BJ (cell line): ENCODE data around the gene OLFM3. TPM values are rescaled to one million over a fixed set of nuclear protein-coding genes. Genes with fewer than 3 reads are reported as not detected.

Experiments
- CTCF ChIA-PET: fragments of 350-600 bp; formaldehyde crosslinking; extraction: SDS; loops from one replicate; lab custom pipeline; 2021; ENCODE audit warnings: antibody characterized with exemption, inconsistent platforms; lab: Yijun Ruan, JAX
- POLR2A ChIA-PET: fragments of 300-600 bp; sonication (Branson Sonifier 250); formaldehyde crosslinking; extraction: SDS; loops from one replicate; lab custom pipeline; 2021; ENCODE audit warnings: antibody characterized with exemption; lab: Charles Lee
- DNase-seq: peaks from one replicate; pipeline ENCODE4 v3.0.0-alpha.2; 2011; ENCODE audit warnings: low read depth
- H3K27me3 ChIP-seq: 2 replicates; pipeline ENCODE4 v1.6.0; 2011; ENCODE audit warnings: low read length; ENCODE audit not compliant: control insufficient read depth, insufficient read depth
- H3K36me3 ChIP-seq: 2 replicates; pipeline ENCODE4 v1.5.1; 2011; ENCODE audit warnings: low read length; ENCODE audit not compliant: control insufficient read depth, insufficient read depth
- H3K4me3 ChIP-seq: 2 replicates; pipeline ENCODE4 v1.5.1; 2011; ENCODE audit warnings: low read depth, mild to moderate bottlenecking, control low read depth, low read length
- CTCF ChIP-seq: IDR thresholded peaks from 2 replicates; pipeline ENCODE4 v1.5.1; 2011; ENCODE audit warnings: low read depth, mild to moderate bottlenecking, control low read depth, inconsistent platforms, low read length, moderate library complexity; ENCODE audit not compliant: insufficient read depth
- polyA plus RNA-seq: library from polyadenylated mRNA; depleted of rRNA; stranded (reverse); fragments of >200 nt; gene quantifications from 2 replicates; pipeline ENCODE4 v1.2.3, GENCODE V29; 2011

OLFM3 gene
- polyA plus RNA-seq, 1 experiment: not detected

- H3K27me3 ChIP-seq: no peaks in the 10 kb centered on the region
- CTCF ChIA-PET: no interaction called here
- no peak for DNase-seq
- H3K4me3 ChIP-seq: no peak overlapping the region
- POLR2A ChIA-PET: no interaction called here
- no peak for TF ChIP-seq CTCF
- H3K36me3 ChIP-seq: no peaks in the 10 kb centered on the region
These were observed 5.3 kb upstream of the OLFM3 start for GRCh38 chr1:102002057-102002456.

DNA sequence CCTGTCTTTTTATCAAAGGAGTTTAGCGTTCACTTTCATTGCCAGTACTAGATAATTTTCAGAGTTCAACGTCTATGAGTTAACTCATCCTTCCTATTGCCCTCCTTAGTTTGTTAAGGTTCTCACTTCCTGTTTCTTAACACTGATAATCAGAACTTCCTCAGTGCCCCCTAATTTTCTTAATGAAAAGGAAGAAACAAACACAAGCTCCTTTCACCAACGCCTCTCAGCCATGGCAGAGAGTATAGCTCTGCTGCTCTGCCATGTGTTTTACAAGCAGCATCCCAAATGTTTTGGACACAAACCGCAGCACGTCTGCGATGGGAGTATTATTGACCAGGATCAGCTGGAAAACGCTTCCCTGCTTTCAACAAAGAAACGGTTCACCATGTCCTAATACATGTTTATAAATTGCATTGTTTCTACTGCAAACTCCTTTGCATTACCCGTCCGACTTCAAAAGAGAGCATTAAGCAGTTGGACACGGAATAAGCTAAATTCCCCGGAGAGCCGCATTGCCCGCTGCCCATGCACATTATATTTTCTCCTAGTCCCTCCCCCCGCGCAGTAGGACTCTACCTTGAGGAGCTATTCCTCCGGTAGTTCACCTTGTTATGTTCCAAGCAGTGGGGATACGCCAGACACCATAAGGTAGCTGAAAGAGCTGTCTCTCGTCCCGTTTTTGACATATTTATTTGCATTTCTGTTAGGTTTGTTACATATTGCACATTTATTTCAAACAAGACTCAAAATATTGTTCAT, 561 bp downstream of the OLFM3 start:
- Histone ChIP-seq H3K4me3 (no peak overlapping the region), H3K36me3 (no peaks in the 10 kb centered on the region), H3K27me3 (no peaks in the 10 kb centered on the region)
- CTCF ChIA-PET: interaction anchor here (0.6 kb wide), 1 partner anchor 412 kb away, joined by 3 read pairs; no protein-coding TSS in a partner anchor
- DNase-seq: no peak
- TF ChIP-seq CTCF: no peak
- POLR2A ChIA-PET: no interaction called here

DNA sequence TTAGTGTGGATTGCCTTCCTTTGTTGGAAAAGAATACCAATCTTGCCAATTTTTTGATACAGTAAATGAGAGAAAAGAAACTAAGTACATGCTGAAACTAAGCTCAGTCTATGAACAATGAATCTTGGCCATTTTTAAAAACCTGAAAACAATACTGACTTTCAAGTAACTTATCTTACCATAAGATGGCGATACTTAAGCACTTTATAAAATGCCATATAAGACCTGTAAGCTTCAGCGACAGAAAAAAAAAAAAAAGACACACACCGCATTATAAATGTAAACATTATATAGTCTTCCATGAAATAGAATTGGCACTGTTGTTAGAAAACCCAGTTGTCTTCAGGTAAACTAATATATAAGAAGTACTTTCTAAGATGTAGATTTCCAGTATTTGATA, 3.0 kb downstream of the OLFM3 start:
- ChIA-PET CTCF (no interaction called here), POLR2A (no interaction called here)
- DNase-seq: no peak
- TF ChIP-seq CTCF: no peak
- no peaks in the 10 kb centered on the region for H3K27me3 ChIP-seq
- H3K36me3 ChIP-seq: no peaks in the 10 kb centered on the region
- H3K4me3 ChIP-seq: no peak overlapping the region

DNA sequence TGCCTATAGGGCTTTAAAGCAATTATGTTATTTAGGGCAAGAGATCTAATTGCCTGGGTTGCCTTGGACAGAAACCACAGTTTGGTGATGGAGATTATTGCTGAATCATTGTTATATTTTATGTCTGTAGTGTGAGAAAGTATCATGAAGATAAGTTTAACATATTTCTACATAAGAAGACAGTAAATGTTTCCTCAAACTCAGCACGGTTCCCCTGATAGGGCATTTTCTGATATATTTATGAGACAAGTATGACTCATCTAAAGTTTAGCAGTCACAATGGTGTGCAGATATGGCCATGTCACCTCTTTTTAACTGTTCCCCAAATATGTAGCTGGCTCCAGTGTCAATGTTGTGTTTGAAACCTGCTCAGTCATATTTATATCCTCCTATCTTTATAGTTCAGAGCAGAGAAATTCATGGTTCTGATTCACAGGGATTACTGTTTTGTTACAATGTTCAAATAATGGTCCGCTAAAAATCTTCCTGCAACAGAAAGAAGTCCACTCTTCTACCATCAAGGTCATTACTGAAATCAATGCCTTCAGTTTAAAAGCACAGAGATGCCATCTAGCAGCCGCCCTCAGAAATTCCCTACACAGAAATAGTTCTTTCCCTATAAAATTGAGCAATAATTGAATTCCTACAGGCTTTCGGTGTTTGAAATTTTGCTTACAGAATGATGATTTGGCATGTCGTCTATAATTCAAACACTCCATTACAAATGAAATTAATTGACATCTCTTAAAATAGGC, 3.7 kb downstream of the OLFM3 start:
- POLR2A ChIA-PET: no interaction called here
- no peaks in the 10 kb centered on the region for H3K27me3 ChIP-seq
- no peaks in the 10 kb centered on the region for H3K36me3 ChIP-seq
- H3K4me3 ChIP-seq: no peak overlapping the region
- DNase-seq: no peak
- CTCF ChIA-PET: no interaction called here
- TF ChIP-seq CTCF: no peak

GRCh38 chr1:101980974-101981373, 15.8 kb downstream of the OLFM3 start:
- DNase-seq: no peak
- ChIA-PET POLR2A (no interaction called here), CTCF (no interaction called here)
- Histone ChIP-seq H3K27me3 (no peaks in the 10 kb centered on the region), H3K4me3 (no peak overlapping the region), H3K36me3 (no peaks in the 10 kb centered on the region)
- TF ChIP-seq CTCF: no peak
